WTC11 (cell line): Measurements from ENCODE around the gene MOB3C. TPM values are rescaled to one million over a fixed set of nuclear protein-coding genes. Genes with fewer than 3 reads are reported as not detected.

Source experiments
- ATAC-seq: fragments of 200-7000 bp; cut with Tn5 transposase; 2 replicates; pipeline ENCODE4 v1.10.0; 2021; ENCODE audit warnings: mild to moderate bottlenecking, moderate library complexity
- CTCF ChIA-PET: fragments of 300-600 bp; sonication (Branson Sonifier 250); formaldehyde crosslinking; loops from one replicate; lab custom pipeline; 2021; ENCODE audit warnings: antibody characterized with exemption; lab: Charles Lee
- POLR2A ChIA-PET: fragments of 350-600 bp; sonication (Branson Sonifier 250); formaldehyde crosslinking; loops from one replicate; lab custom pipeline; 2021; ENCODE audit warnings: antibody characterized with exemption; lab: Charles Lee
- DNase-seq: peaks from one replicate; pipeline ENCODE4 v3.0.0; 2021; ENCODE audit warnings: low spot score
- H3K27ac Mint-ChIP-seq: 2 replicates; pipeline ENCODE4 v1.8.0; 2021; ENCODE audit warnings: mixed read lengths
- H3K27me3 Mint-ChIP-seq: 2 replicates; pipeline ENCODE4 v1.8.0; 2021; ENCODE audit warnings: low read depth, mild to moderate bottlenecking, moderate library complexity, mixed read lengths
- H3K36me3 Mint-ChIP-seq: 2 replicates; pipeline ENCODE4 v1.8.0; 2021; ENCODE audit warnings: mixed read lengths
- H3K4me1 Mint-ChIP-seq: 2 replicates; pipeline ENCODE4 v1.8.0; 2022; ENCODE audit warnings: mixed read lengths
- H3K4me3 Mint-ChIP-seq: 2 replicates; pipeline ENCODE4 v1.8.0; 2021; ENCODE audit warnings: mild to moderate bottlenecking, moderate library complexity, mixed read lengths
- H3K9me3 Mint-ChIP-seq: 2 replicates; pipeline ENCODE4 v1.8.0; 2021; ENCODE audit warnings: mixed read lengths
- CBFB ChIP-seq: sonication (generic); formaldehyde crosslinking; IDR thresholded peaks from 2 replicates; pipeline ENCODE4 v1.8.1; 2022; ENCODE audit warnings: mild to moderate bottlenecking, low read depth, missing genetic modification reagents
- FOXK1 ChIP-seq: sonication (generic); formaldehyde crosslinking; IDR thresholded peaks from 2 replicates; pipeline ENCODE4 v1.8.0; 2022; ENCODE audit warnings: mild to moderate bottlenecking, moderate library complexity, missing genetic modification reagents
- GABPB1 ChIP-seq: sonication (generic); formaldehyde crosslinking; IDR thresholded peaks from 2 replicates; pipeline ENCODE4 v1.8.1; 2023; ENCODE audit warnings: mild to moderate bottlenecking, missing genetic modification reagents
- JUN ChIP-seq: sonication (generic); formaldehyde crosslinking; IDR thresholded peaks from 2 replicates; pipeline ENCODE4 v1.8.0; 2023; ENCODE audit warnings: mild to moderate bottlenecking, missing genetic modification reagents
- KAT7 ChIP-seq: sonication (generic); formaldehyde crosslinking; IDR thresholded peaks from 2 replicates; pipeline ENCODE4 v1.8.1; 2023; ENCODE audit warnings: missing genetic modification reagents, mild to moderate bottlenecking, borderline replicate concordance
- NFATC4 ChIP-seq: fragments of 250-450 bp; sonication (Bioruptor Pico); IDR thresholded peaks from 2 replicates; pipeline ENCODE4 v1.9.0; 2021; ENCODE audit warnings: mild to moderate bottlenecking
- TEAD1 ChIP-seq: sonication (generic); formaldehyde crosslinking; IDR thresholded peaks from 2 replicates; pipeline ENCODE4 v1.8.0; 2022; ENCODE audit warnings: mild to moderate bottlenecking, missing genetic modification reagents
- ZNF121 ChIP-seq: sonication (generic); formaldehyde crosslinking; IDR thresholded peaks from 2 replicates; pipeline ENCODE4 v1.8.0; 2023; ENCODE audit warnings: missing genetic modification reagents
- ZNF232 ChIP-seq: sonication (generic); formaldehyde crosslinking; IDR thresholded peaks from 2 replicates; pipeline ENCODE4 v1.8.0; 2022; ENCODE audit warnings: mild to moderate bottlenecking, missing genetic modification reagents
- ZNF396 ChIP-seq: fragments of 250-450 bp; sonication (Bioruptor Pico); IDR thresholded peaks from 2 replicates; pipeline ENCODE4 v1.8.0; 2021; ENCODE audit warnings: mild to moderate bottlenecking, moderate library complexity, borderline replicate concordance
- total RNA-seq: library from RNA; stranded (reverse); gene quantifications from 3 replicates; pipeline ENCODE4 v1.2.3, GENCODE V29; 2021
- TF ChIP-seq, protein P1 (sequence below): fragments of 250-450 bp; sonication (Bioruptor Pico); IDR thresholded peaks from 2 replicates; pipeline ENCODE4 v1.9.0; 2021; ENCODE audit warnings: moderate library complexity, mild to moderate bottlenecking, inconsistent platforms, borderline replicate concordance
- TF ChIP-seq, protein P2 (sequence below): sonication (generic); formaldehyde crosslinking; IDR thresholded peaks from 2 replicates; pipeline ENCODE4 v1.8.0; 2022; ENCODE audit warnings: mild to moderate bottlenecking, missing genetic modification reagents
- TF ChIP-seq, protein P3 (sequence below): sonication (generic); formaldehyde crosslinking; IDR thresholded peaks from 2 replicates; pipeline ENCODE4 v1.8.1; 2023; ENCODE audit warnings: mild to moderate bottlenecking, missing genetic modification reagents
- TF ChIP-seq, protein P4 (sequence below): sonication (generic); formaldehyde crosslinking; conservative IDR thresholded peaks from 2 replicates; pipeline ENCODE4 v1.8.1; 2023; ENCODE audit warnings: mild to moderate bottlenecking, low read depth, missing genetic modification reagents, moderate library complexity
- TF ChIP-seq, protein P5 (sequence below): sonication (generic); formaldehyde crosslinking; IDR thresholded peaks from 2 replicates; pipeline ENCODE4 v1.8.0; 2022; ENCODE audit warnings: mild to moderate bottlenecking, missing genetic modification reagents
- TF ChIP-seq, protein P6 (sequence below): fragments of 250-450 bp; sonication (Bioruptor Pico); IDR thresholded peaks from 2 replicates; pipeline ENCODE4 v1.9.0; 2021; ENCODE audit warnings: mild to moderate bottlenecking

The MOB3C gene
- total RNA-seq, 1 experiment from 2014 or later = 3.1 TPM

DNA sequence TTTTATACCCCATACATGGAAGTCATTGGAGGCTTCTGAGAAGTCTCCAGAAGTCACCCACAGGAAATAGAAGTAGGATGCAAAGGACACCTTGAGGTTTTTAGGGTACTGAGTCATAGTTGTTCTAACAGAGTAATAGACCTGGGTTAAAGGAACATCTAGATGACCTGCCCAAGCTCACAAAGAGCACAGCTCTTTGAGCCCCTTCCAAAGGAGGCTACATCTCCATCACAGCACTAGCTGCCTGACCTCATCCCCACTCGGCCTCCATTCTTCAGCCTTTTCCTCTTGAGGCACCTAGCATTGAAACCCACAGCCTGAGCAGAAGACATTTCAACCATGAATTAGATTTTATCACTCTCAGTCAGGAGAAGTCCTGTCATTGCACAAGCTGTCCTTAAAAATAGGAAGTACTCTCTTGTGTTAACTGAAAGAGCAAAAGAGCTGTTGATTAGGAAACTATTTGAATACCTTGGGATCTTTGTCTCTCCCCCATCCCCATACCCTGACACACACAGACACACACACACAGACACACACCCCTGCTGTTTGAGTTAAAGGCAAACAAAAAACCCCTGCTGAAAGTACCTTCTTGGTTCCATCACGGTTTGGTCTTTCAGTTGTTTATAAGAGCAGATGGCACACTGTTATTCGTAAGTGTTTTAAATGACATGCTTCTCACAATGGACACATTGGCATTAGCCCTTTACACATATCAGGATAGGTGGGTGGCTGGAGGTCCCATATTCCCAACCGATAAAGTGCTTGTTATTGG lies 34.7 kb downstream of the MOB3C start:
- peaks cover 7% of the 10 kb centered on the region; the same call in 1 of the 2 replicates for H3K36me3 Mint-ChIP-seq
- ATAC-seq = no peak
- H3K4me1 Mint-ChIP-seq = no peaks in the 10 kb centered on the region
- ChIA-PET CTCF (interaction anchor here (1.0 to 2.4 kb wide), 2 partner anchors 22 to 40 kb away, joined by 5 read pairs; partner anchors contain the start of gene MKNK1), POLR2A (no interaction called here)
- no peaks in the 10 kb centered on the region for H3K27me3 Mint-ChIP-seq
- TF ChIP-seq ZNF121 (CRISPR knock-in tag) = no peak
- TF ChIP-seq CBFB (CRISPR knock-in tag) = no peak
- TF ChIP-seq FOXK1 (CRISPR knock-in tag) = no peak
- TF ChIP-seq, protein P1, sequence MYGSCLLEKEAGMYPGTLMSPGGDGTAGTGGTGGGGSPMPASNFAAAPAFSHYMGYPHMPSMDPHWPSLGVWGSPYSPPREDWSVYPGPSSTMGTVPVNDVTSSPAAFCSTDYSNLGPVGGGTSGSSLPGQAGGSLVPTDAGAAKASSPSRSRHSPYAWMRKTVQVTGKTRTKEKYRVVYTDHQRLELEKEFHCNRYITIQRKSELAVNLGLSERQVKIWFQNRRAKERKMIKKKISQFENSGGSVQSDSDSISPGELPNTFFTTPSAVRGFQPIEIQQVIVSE (CRISPR knock-in tag) = no peak
- no peak for TF ChIP-seq NFATC4 (CRISPR knock-in tag)
- no peak for TF ChIP-seq ZNF396
- TF ChIP-seq, protein P2, sequence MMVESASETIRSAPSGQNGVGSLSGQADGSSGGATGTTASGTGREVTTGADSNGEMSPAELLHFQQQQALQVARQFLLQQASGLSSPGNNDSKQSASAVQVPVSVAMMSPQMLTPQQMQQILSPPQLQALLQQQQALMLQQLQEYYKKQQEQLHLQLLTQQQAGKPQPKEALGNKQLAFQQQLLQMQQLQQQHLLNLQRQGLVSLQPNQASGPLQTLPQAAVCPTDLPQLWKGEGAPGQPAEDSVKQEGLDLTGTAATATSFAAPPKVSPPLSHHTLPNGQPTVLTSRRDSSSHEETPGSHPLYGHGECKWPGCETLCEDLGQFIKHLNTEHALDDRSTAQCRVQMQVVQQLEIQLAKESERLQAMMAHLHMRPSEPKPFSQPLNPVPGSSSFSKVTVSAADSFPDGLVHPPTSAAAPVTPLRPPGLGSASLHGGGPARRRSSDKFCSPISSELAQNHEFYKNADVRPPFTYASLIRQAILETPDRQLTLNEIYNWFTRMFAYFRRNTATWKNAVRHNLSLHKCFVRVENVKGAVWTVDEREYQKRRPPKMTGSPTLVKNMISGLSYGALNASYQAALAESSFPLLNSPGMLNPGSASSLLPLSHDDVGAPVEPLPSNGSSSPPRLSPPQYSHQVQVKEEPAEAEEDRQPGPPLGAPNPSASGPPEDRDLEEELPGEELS = no peak
- TF ChIP-seq, protein P3, sequence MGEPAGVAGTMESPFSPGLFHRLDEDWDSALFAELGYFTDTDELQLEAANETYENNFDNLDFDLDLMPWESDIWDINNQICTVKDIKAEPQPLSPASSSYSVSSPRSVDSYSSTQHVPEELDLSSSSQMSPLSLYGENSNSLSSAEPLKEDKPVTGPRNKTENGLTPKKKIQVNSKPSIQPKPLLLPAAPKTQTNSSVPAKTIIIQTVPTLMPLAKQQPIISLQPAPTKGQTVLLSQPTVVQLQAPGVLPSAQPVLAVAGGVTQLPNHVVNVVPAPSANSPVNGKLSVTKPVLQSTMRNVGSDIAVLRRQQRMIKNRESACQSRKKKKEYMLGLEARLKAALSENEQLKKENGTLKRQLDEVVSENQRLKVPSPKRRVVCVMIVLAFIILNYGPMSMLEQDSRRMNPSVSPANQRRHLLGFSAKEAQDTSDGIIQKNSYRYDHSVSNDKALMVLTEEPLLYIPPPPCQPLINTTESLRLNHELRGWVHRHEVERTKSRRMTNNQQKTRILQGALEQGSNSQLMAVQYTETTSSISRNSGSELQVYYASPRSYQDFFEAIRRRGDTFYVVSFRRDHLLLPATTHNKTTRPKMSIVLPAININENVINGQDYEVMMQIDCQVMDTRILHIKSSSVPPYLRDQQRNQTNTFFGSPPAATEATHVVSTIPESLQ (CRISPR knock-in tag) = no peak
- TF ChIP-seq GABPB1 (CRISPR knock-in tag) = no peak
- TF ChIP-seq ZNF232 = no peak
- no peak for TF ChIP-seq KAT7
- TF ChIP-seq, protein P4, sequence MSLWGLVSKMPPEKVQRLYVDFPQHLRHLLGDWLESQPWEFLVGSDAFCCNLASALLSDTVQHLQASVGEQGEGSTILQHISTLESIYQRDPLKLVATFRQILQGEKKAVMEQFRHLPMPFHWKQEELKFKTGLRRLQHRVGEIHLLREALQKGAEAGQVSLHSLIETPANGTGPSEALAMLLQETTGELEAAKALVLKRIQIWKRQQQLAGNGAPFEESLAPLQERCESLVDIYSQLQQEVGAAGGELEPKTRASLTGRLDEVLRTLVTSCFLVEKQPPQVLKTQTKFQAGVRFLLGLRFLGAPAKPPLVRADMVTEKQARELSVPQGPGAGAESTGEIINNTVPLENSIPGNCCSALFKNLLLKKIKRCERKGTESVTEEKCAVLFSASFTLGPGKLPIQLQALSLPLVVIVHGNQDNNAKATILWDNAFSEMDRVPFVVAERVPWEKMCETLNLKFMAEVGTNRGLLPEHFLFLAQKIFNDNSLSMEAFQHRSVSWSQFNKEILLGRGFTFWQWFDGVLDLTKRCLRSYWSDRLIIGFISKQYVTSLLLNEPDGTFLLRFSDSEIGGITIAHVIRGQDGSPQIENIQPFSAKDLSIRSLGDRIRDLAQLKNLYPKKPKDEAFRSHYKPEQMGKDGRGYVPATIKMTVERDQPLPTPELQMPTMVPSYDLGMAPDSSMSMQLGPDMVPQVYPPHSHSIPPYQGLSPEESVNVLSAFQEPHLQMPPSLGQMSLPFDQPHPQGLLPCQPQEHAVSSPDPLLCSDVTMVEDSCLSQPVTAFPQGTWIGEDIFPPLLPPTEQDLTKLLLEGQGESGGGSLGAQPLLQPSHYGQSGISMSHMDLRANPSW = no peak
- TF ChIP-seq JUN (CRISPR knock-in tag) = no peak
- TF ChIP-seq, protein P5, sequence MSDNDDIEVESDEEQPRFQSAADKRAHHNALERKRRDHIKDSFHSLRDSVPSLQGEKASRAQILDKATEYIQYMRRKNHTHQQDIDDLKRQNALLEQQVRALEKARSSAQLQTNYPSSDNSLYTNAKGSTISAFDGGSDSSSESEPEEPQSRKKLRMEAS (CRISPR knock-in tag) = no peak
- no peak for TF ChIP-seq TEAD1 (CRISPR knock-in tag)
- TF ChIP-seq, protein P6, sequence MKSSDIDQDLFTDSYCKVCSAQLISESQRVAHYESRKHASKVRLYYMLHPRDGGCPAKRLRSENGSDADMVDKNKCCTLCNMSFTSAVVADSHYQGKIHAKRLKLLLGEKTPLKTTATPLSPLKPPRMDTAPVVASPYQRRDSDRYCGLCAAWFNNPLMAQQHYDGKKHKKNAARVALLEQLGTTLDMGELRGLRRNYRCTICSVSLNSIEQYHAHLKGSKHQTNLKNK (CRISPR knock-in tag) = no peak
- TF ChIP-seq, all 79 proteins: peak for 0
- no peak for DNase-seq
- no peaks in the 10 kb centered on the region for H3K9me3 Mint-ChIP-seq
- H3K27ac Mint-ChIP-seq = no peak overlapping the region
- H3K4me3 Mint-ChIP-seq = no peak overlapping the region
